Nephron (organoid): ENCODE measurements around the gene NUDT4.
"Not testable (repeated sequence)": the region's sequence is repeated elsewhere in the genome, so short reads cannot be mapped to it uniquely, and the experiment has no call there.

Source experiments
- H3K27ac Mint-ChIP-seq, 3 experiments: 2 replicates each; pipeline ENCODE4 v1.8.0; 2020; ENCODE audit warnings: mixed read lengths in 3 of 3, mild to moderate bottlenecking in 2 of 3, moderate library complexity in 1 of 3
- H3K27me3 Mint-ChIP-seq: 2 replicates; pipeline ENCODE4 v1.8.0; 2021; ENCODE audit warnings: low read depth, mild to moderate bottlenecking, moderate library complexity, mixed read lengths
- H3K36me3 Mint-ChIP-seq: 2 replicates; pipeline ENCODE4 v1.8.0; 2020; ENCODE audit warnings: low read depth, mixed read lengths
- H3K4me1 Mint-ChIP-seq: 2 replicates; pipeline ENCODE4 v1.8.0; 2020; ENCODE audit warnings: mixed read lengths
- H3K4me3 Mint-ChIP-seq, 3 experiments: 2 replicates each; pipeline ENCODE4 v1.8.0; 2020; ENCODE audit warnings: mild to moderate bottlenecking in 3 of 3, mixed read lengths in 3 of 3, moderate library complexity in 2 of 3
- H3K9me3 Mint-ChIP-seq: 2 replicates; pipeline ENCODE4 v1.8.0; 2020; ENCODE audit warnings: mixed read lengths
- TF ChIP-seq, protein P1 (sequence below), 3 experiments: fragments of 200-600 bp; sonication (generic); IDR thresholded peaks; one replicate each; pipeline ENCODE4 v1.5.0; 2021; ENCODE audit warnings: antibody characterized with exemption in 3 of 3; ENCODE audit not compliant: unreplicated experiment in 3 of 3

Gene NUDT4

DNA sequence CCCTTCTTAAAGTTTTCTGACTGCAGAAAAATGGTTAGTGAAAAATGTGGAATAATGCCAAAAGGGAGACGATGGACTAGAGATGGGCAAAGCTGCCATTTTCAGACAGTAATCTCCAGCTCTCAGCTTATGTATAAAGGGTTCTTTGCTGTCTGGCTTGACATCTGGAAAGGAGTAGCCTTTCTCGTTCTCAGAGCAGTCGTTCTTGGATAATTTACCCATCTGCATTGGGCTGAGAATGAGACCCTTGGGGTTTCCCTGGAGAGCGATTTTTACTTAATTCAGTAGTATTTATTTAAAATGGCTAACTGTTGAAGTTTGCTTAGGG, 1.2 kb downstream of the NUDT4 start:
- peaks cover 49% of the 10 kb centered on the region for H3K4me1 Mint-ChIP-seq
- peak overlapping the region; percentile 98 to 100 (median 100) for H3K4me3 Mint-ChIP-seq
- H3K36me3 Mint-ChIP-seq, result peaks cover 6% of the 10 kb centered on the region
- TF ChIP-seq, protein P1, sequence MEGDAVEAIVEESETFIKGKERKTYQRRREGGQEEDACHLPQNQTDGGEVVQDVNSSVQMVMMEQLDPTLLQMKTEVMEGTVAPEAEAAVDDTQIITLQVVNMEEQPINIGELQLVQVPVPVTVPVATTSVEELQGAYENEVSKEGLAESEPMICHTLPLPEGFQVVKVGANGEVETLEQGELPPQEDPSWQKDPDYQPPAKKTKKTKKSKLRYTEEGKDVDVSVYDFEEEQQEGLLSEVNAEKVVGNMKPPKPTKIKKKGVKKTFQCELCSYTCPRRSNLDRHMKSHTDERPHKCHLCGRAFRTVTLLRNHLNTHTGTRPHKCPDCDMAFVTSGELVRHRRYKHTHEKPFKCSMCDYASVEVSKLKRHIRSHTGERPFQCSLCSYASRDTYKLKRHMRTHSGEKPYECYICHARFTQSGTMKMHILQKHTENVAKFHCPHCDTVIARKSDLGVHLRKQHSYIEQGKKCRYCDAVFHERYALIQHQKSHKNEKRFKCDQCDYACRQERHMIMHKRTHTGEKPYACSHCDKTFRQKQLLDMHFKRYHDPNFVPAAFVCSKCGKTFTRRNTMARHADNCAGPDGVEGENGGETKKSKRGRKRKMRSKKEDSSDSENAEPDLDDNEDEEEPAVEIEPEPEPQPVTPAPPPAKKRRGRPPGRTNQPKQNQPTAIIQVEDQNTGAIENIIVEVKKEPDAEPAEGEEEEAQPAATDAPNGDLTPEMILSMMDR (IDR thresholded peaks at IDR 0.05; ENCODE audit: unreplicated experiment in 3 of 3), result no peak
- H3K27ac Mint-ChIP-seq, result peak overlapping the region; percentile 96 to 99 (median 98)
- H3K9me3 Mint-ChIP-seq, result no peaks in the 10 kb centered on the region
- H3K27me3 Mint-ChIP-seq, result no peaks in the 10 kb centered on the region

DNA sequence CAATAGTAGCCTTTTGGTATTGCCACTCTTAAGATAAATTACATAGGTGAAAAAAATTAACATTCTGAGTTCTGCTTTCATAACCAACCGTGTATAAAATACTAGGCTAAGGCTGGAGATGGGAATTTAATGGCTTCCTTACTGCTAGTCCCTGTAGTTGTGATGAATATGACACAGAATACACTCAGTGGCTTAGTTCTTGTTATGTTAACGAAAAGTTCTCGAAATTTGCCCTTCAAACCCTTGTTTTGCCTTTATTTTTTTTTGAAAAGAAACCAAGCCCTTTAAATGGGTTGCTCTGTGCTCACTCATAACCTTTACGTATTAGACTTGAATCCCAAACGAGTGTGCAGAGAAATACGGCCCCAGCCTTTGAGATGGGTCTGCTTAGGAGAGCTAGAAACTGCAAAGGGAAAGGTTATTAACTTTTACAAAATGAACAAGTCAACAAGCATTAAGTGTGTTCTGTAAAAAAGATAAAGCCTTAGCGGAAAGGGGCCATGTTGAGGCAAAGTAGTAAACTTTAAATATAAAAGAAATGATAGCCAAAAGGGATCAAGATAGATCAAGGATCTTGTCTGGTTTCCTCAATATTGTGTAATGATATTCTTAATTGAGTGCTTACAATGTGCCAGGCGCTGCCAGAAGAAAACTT, 1.7 kb downstream of the NUDT4 start:
- H3K9me3 Mint-ChIP-seq, result no peaks in the 10 kb centered on the region
- peaks cover 6% of the 10 kb centered on the region for H3K36me3 Mint-ChIP-seq
- TF ChIP-seq, protein P1 (IDR thresholded peaks at IDR 0.05; ENCODE audit: unreplicated experiment in 3 of 3), result no peak
- no peaks in the 10 kb centered on the region for H3K27me3 Mint-ChIP-seq
- peak overlapping the region; percentile 96 to 99 (median 98) for H3K27ac Mint-ChIP-seq
- H3K4me3 Mint-ChIP-seq, result peak overlapping the region; percentile 98 to 100 (median 100)
- H3K4me1 Mint-ChIP-seq, result peaks cover 44% of the 10 kb centered on the region

DNA sequence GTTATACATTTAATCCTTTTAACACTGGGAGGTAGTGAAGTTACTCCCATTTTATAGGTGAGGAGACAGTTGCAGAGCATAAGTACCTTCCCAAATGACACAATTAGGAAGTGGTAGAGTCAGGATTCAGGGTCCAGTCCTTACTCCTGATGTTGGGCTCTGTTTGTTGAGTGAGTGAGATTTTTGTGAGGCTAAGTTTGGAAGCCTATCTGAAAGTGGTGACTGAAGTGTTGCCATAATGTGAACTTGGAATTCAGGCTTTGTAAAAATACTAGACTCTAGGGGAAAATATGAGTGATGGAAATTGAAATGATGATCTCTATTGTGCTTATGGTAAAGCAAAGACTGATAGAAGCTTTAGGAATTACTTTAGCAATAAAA, 2.2 kb downstream of the NUDT4 start:
- H3K27ac Mint-ChIP-seq, result peak overlapping the region; percentile 96 to 99 (median 98)
- no peaks in the 10 kb centered on the region for H3K27me3 Mint-ChIP-seq
- TF ChIP-seq, protein P1 (IDR thresholded peaks at IDR 0.05; ENCODE audit: unreplicated experiment in 3 of 3), result no peak
- H3K9me3 Mint-ChIP-seq, result no peaks in the 10 kb centered on the region
- peaks cover 8% of the 10 kb centered on the region for H3K36me3 Mint-ChIP-seq
- H3K4me3 Mint-ChIP-seq, result peak overlapping the region; percentile 98 to 100 (median 100)
- H3K4me1 Mint-ChIP-seq, result peaks cover 44% of the 10 kb centered on the region

DNA sequence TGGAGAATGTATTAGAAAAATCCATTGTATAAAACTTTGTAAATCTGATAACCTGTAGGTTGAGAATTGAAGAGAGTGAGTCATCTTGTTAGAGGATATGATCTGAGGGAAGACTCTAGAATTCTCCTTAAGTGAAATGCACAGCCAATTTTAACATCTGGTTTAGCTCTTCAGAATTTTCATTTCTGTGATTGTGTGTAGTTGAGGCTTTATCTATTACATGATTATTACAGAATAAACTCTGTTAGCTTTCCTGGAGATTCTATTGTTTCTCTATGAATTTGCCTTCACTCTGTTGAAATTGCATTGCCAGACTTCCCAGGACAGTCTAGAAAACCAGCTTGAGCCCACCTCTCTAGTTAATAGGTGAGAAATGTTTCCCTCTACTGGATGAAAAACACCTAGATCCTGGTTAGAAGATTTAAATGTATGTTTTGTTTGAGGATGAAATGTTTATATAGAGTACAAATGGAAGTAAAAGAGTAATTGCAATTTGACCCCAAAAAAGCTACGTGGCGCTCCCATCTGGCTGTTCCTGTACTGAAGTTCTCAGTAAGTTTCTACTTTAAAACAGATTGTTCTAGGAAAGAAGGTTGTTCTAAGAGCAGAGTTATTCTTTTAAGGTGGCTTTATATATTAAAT, 2.9 kb downstream of the NUDT4 start:
- peaks cover 44% of the 10 kb centered on the region for H3K4me1 Mint-ChIP-seq
- H3K4me3 Mint-ChIP-seq, result peak overlapping the region; percentile 98 to 100 (median 100)
- peak overlapping the region; percentile 44 to 98 (median 96) for H3K27ac Mint-ChIP-seq
- peaks cover 14% of the 10 kb centered on the region for H3K36me3 Mint-ChIP-seq
- TF ChIP-seq, protein P1 (IDR thresholded peaks at IDR 0.05; ENCODE audit: unreplicated experiment in 3 of 3), result peak; percentile 29 to 50 (median 40)
- H3K27me3 Mint-ChIP-seq, result no peaks in the 10 kb centered on the region
- H3K9me3 Mint-ChIP-seq, result no peaks in the 10 kb centered on the region

DNA sequence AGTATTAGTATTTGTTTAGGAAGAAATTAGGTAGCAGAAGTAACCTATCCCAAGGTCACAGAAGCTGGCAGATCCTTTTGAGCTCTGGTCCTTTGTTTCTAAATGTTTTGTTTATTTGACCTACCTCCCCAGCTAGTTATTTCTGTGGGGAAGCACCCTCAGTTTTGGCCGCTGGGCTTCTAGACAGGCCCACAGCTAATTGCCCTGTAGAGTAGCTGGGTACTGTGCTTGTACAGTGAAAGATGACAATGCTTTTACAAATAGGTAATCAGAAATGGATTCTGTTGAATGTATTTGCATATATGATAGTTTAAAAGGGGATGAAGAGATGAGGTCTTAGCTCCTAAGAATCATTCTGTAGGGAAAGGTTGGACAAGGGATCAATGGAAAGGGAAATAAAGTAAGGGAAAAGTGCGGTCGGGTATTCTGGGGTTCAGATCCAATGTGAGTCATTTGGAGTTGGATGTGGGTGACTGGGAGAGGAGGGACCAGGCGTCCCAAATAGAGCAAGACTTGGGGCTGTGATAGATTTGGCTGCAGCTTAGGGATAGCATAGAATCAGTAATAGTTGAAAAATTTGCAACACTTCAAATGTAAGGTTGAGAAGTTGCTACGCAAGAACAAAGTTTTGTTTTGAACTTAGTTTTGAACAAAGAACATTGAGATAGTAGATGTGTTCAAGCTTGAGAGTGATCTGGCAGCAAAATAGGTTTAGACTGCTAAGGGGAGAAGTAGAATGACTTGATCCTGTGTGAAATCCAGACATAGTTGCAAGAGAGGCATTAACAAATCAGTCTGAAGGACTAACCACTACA, 3.6 kb downstream of the NUDT4 start:
- Mint-ChIP-seq H3K4me3 (peak overlapping the region; percentile 98 to 100 (median 100)), H3K36me3 (peaks cover 15% of the 10 kb centered on the region), H3K4me1 (peaks cover 42% of the 10 kb centered on the region)

DNA sequence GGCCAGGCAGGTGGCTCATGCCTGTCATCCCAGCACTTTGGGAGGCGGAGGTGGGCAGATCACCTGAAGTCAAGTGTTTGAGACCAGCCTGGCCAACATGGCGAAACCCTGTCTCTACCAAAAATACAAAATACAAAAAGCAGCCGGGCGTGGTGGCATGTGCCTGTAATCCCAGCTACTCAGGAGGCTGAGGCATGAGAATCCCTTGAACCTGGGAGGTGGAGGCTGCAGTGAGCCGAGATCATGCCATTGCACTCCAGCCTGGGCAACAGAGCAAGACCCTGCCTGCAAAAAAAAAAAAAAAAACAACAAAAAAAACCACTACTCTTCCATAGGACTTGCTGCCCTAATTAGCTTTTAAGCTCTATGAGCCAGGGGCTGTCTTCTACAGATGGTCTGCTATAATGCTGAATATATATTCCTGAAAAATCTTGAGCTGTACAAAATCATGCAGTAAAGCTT, 4.3 kb downstream of the NUDT4 start:
- Mint-ChIP-seq H3K4me3 (peak overlapping the region; percentile 98 to 100 (median 100)), H3K27ac (peak overlapping the region; percentile 53 to 96 (median 63)), H3K4me1 (peaks cover 36% of the 10 kb centered on the region), H3K36me3 (peaks cover 15% of the 10 kb centered on the region)
- H3K27me3 Mint-ChIP-seq, H3K9me3 Mint-ChIP-seq: not testable (repeated sequence)

More for the DNA sequence above, 3.6 kb downstream of the NUDT4 start:
- Mint-ChIP-seq H3K9me3 (no peaks in the 10 kb centered on the region), H3K27ac (peak overlapping the region; percentile 44 to 96 (median 63)), H3K27me3 (no peaks in the 10 kb centered on the region)
- TF ChIP-seq, protein P1 (IDR thresholded peaks at IDR 0.05; ENCODE audit: unreplicated experiment in 3 of 3), result no peak
